ENCODE results near the gene CCDC201. TPM values are rescaled to one million over a fixed set of nuclear protein-coding genes. Genes with fewer than 3 reads are reported as not detected.

Gene CCDC201
- polyA plus RNA-seq, 1 of the 3 experiments (the other 2 are of a cell fraction): not detected

DNA sequence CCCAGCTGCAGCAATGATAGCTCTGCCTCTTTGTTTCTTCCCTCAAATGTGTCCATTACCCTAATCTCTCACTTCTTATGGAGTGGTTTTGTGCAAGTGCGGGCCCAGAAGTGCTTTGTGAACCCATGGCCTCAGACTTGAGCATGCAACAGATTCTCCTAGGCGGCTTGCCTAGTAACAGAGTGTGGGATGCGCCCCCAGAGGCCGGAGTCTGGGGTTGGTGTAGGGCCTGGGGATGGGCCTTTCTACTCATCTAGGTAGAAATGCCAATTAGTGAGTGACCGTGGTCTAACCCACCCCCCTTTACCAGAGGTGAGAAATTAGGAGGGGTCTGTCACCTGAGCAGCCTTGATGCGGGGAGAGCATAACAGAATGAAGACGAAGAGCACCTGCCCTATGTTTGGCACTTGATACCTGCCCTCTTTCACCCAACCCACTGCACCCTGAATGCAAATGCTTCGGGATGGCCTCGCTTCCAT is 8.4 kb upstream of the CCDC201 start:
- Histone ChIP-seq H3K79me2 (ENCODE audit: insufficient read depth) (no peaks in the 10 kb centered on the region), H3K9ac (no peak overlapping the region), H3K9me2 (no peaks in the 10 kb centered on the region), H3K4me2 (no peak overlapping the region), H3K4me3 (ENCODE audit: low read depth in 2 of 2, low read length in 1 of 2) (no peak overlapping the region), H3K27me3 (ENCODE audit: insufficient read depth) (no peaks in the 10 kb centered on the region), H3K4me1 (ENCODE audit: control insufficient read depth in 1 of 2, insufficient read depth in 2 of 2, low read depth in 1 of 2, low read length in 1 of 2) (no peaks in the 10 kb centered on the region), H3K27ac (ENCODE audit: low read depth in 2 of 2, low read length in 1 of 2) (no peak overlapping the region), H3F3A (replicated peaks; ENCODE audit: insufficient read depth) (no peaks in the 10 kb centered on the region), H3K9me3 (no peaks in the 10 kb centered on the region), H2AFZ (ENCODE audit: low read depth) (no peak overlapping the region), H3K36me3 (replicated peaks in 1 of 2; ENCODE audit: control insufficient read depth in 1 of 2, insufficient read depth in 2 of 2, low read length in 1 of 2) (no peaks in the 10 kb centered on the region), H4K20me1 (ENCODE audit: insufficient read depth) (no peaks in the 10 kb centered on the region)
- POLR2A ChIA-PET: no interaction called here
- no peak for DNase-seq
- TF ChIP-seq, protein P1, sequence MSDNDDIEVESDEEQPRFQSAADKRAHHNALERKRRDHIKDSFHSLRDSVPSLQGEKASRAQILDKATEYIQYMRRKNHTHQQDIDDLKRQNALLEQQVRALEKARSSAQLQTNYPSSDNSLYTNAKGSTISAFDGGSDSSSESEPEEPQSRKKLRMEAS (IDR thresholded peaks at IDR 0.05; ENCODE audit: low read depth): no peak
- TF ChIP-seq, protein P2, sequence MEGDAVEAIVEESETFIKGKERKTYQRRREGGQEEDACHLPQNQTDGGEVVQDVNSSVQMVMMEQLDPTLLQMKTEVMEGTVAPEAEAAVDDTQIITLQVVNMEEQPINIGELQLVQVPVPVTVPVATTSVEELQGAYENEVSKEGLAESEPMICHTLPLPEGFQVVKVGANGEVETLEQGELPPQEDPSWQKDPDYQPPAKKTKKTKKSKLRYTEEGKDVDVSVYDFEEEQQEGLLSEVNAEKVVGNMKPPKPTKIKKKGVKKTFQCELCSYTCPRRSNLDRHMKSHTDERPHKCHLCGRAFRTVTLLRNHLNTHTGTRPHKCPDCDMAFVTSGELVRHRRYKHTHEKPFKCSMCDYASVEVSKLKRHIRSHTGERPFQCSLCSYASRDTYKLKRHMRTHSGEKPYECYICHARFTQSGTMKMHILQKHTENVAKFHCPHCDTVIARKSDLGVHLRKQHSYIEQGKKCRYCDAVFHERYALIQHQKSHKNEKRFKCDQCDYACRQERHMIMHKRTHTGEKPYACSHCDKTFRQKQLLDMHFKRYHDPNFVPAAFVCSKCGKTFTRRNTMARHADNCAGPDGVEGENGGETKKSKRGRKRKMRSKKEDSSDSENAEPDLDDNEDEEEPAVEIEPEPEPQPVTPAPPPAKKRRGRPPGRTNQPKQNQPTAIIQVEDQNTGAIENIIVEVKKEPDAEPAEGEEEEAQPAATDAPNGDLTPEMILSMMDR (IDR thresholded peaks at IDR 0.05): no peak
- TF ChIP-seq RXRA (IDR thresholded peaks at IDR 0.05; ENCODE audit: borderline replicate concordance, low read depth) (no peak), FOXM1 (IDR thresholded peaks at IDR 0.05; ENCODE audit: low read depth) (no peak), FOXJ3 (CRISPR knock-in tag; IDR thresholded peaks at IDR 0.05) (no peak), TEAD4 (IDR thresholded peaks at IDR 0.05; ENCODE audit: borderline replicate concordance, insufficient read depth) (no peak), SMC3 (IDR thresholded peaks at IDR 0.05; ENCODE audit: low read depth, low read length) (no peak), MEF2A (IDR thresholded peaks at IDR 0.05; ENCODE audit: borderline replicate concordance, low read depth) (no peak), NFIC (IDR thresholded peaks at IDR 0.05; ENCODE audit: borderline replicate concordance) (no peak), EP300 (IDR thresholded peaks at IDR 0.05; ENCODE audit: borderline replicate concordance in 1 of 2, low read depth in 1 of 2, low read length in 1 of 2) (no peak), GABPA (IDR thresholded peaks at IDR 0.05; ENCODE audit: low read depth) (no peak), YY1 (IDR thresholded peaks at IDR 0.05; ENCODE audit: low read depth) (no peak), POLR2AphosphoS5 (IDR thresholded peaks at IDR 0.05; ENCODE audit: low read depth, low read length) (no peak), RCOR1 (IDR thresholded peaks at IDR 0.05; ENCODE audit: low read length) (no peak), EZH2phosphoT487 (IDR thresholded peaks at IDR 0.05; ENCODE audit: borderline replicate concordance, low read depth) (no peak), TAF1 (IDR thresholded peaks at IDR 0.05; ENCODE audit: borderline replicate concordance, low read depth, low read length) (no peak), MXI1 (IDR thresholded peaks at IDR 0.05; ENCODE audit: low read depth, low read length) (no peak), JUND (IDR thresholded peaks at IDR 0.05) (no peak)
- 65% methylated on average over 9 of the region's 9 CpGs for WGBS (ENCODE audit: low lambda C conversion rate)
- CTCF ChIA-PET: interaction anchor here (1.0 to 1.4 kb wide), 2 partner anchors 42 kb away, joined by 4 to 6 read pairs; no protein-coding TSS in a partner anchor

DNA sequence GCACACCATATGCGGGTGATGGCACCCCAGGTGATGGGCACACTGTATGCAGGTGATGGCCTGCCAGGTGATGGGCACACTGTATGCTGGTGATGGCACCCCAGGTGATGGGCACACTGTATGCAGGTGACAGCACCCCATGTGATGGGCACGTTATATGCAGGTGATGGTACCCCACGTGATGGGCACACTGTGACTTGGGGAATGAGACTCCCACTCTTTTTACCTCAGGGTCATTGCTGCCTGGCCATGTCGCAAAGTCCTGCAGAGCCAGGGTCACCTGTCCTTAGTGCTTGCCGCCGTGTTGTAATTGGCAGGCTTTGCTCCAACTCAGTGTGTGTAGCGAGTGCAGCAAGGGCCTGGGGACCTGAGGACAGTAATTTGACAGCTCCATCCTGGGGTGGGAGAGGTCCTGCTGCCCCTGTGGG is 7.6 kb upstream of the CCDC201 start:
- ChIA-PET CTCF (interaction anchor here (1.0 kb wide), 1 partner anchor 43 kb away, joined by 4 read pairs; no protein-coding TSS in a partner anchor), POLR2A (no interaction called here)
- no peak overlapping the region for H2AFZ ChIP-seq (ENCODE audit: low read depth)
- H3K4me1 ChIP-seq (ENCODE audit: control insufficient read depth in 1 of 2, insufficient read depth in 2 of 2, low read depth in 1 of 2, low read length in 1 of 2): no peaks in the 10 kb centered on the region
- TF ChIP-seq, protein P3, sequence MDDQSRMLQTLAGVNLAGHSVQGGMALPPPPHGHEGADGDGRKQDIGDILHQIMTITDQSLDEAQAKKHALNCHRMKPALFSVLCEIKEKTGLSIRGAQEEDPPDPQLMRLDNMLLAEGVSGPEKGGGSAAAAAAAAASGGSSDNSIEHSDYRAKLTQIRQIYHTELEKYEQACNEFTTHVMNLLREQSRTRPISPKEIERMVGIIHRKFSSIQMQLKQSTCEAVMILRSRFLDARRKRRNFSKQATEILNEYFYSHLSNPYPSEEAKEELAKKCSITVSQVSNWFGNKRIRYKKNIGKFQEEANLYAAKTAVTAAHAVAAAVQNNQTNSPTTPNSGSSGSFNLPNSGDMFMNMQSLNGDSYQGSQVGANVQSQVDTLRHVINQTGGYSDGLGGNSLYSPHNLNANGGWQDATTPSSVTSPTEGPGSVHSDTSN (IDR thresholded peaks at IDR 0.05): no peak
- TF ChIP-seq MXI1 (IDR thresholded peaks at IDR 0.05; ENCODE audit: low read depth, low read length) (no peak), TAF1 (IDR thresholded peaks at IDR 0.05; ENCODE audit: borderline replicate concordance, low read depth, low read length) (no peak), RCOR1 (IDR thresholded peaks at IDR 0.05; ENCODE audit: low read length) (no peak), NRF1 (IDR thresholded peaks at IDR 0.05; ENCODE audit: low read depth, low read length) (no peak), RAD21 (IDR thresholded peaks at IDR 0.05; ENCODE audit: low read length) (no peak), RFX5 (IDR thresholded peaks at IDR 0.05; ENCODE audit: low read length) (no peak), EP300 (IDR thresholded peaks at IDR 0.05; ENCODE audit: borderline replicate concordance in 1 of 2, low read depth in 1 of 2, low read length in 1 of 2) (no peak), FOXM1 (IDR thresholded peaks at IDR 0.05; ENCODE audit: low read depth) (no peak), POLR2AphosphoS5 (IDR thresholded peaks at IDR 0.05; ENCODE audit: low read depth, low read length) (no peak)
- no peaks in the 10 kb centered on the region for H3K27me3 ChIP-seq (ENCODE audit: insufficient read depth)
- H3K4me2 ChIP-seq: no peak overlapping the region
- no peaks in the 10 kb centered on the region for H3F3A ChIP-seq (replicated peaks; ENCODE audit: insufficient read depth)
- no peaks in the 10 kb centered on the region for H4K20me1 ChIP-seq (ENCODE audit: insufficient read depth)
- no peaks in the 10 kb centered on the region for H3K79me2 ChIP-seq (ENCODE audit: insufficient read depth)
- H3K9me3 ChIP-seq: no peaks in the 10 kb centered on the region
- H3K36me3 ChIP-seq (replicated peaks in 1 of 2; ENCODE audit: control insufficient read depth in 1 of 2, insufficient read depth in 2 of 2, low read length in 1 of 2): no peaks in the 10 kb centered on the region
- no peak overlapping the region for H3K27ac ChIP-seq (ENCODE audit: low read depth in 2 of 2, low read length in 1 of 2)
- WGBS (ENCODE audit: low lambda C conversion rate): 58% methylated on average over 7 of the region's 7 CpGs
- H3K9me2 ChIP-seq: no peaks in the 10 kb centered on the region
- H3K4me3 ChIP-seq (ENCODE audit: low read depth in 2 of 2, low read length in 1 of 2): no peak overlapping the region
- no peak for DNase-seq
- no peak overlapping the region for H3K9ac ChIP-seq
